ENCODE measurements around the gene PIPOX.
"Not testable (repeated sequence)": the region's sequence is repeated elsewhere in the genome, so short reads cannot be mapped to it uniquely, and the experiment has no call there.

The PIPOX gene

GRCh38 chr17:29077320-29077719 lies 34.4 kb downstream of the PIPOX start:
- no peak for DNase-seq

GRCh38 chr17:29078183-29079045 lies 35.5 kb downstream of the PIPOX start:
- DNase-seq: no peak

GRCh38 chr17:29079433-29079832 lies 36.5 kb downstream of the PIPOX start:
- DNase-seq: no peak

GRCh38 chr17:29079887-29080286 lies 36.9 kb downstream of the PIPOX start:
- no peak for DNase-seq

- no peak for DNase-seq
Observed at GRCh38 chr17:29080323-29080722, 37.4 kb downstream of the PIPOX start.

- no peak for DNase-seq
Observed at GRCh38 chr17:29080965-29081364, 38.0 kb downstream of the PIPOX start.

- DNase-seq: no peak
Observed at GRCh38 chr17:29084541-29085146, 41.7 kb downstream of the PIPOX start.

- DNase-seq: no peak
Observed at GRCh38 chr17:29085223-29085622, 42.3 kb downstream of the PIPOX start.

- no peak for DNase-seq
Observed at GRCh38 chr17:29086628-29087332, 43.8 kb downstream of the PIPOX start.

- not testable (repeated sequence) for DNase-seq
Observed at GRCh38 chr17:29088782-29089181, 45.8 kb downstream of the PIPOX start.

- DNase-seq: no peak
Observed at GRCh38 chr17:29089601-29090044, 46.7 kb downstream of the PIPOX start.

GRCh38 chr17:29090108-29090507 lies 47.2 kb downstream of the PIPOX start:
- DNase-seq: no peak

- DNase-seq: no peak
Observed at GRCh38 chr17:29090750-29091605, 48.0 kb downstream of the PIPOX start.

GRCh38 chr17:29091606-29092289 lies 48.8 kb downstream of the PIPOX start:
- DNase-seq: no peak

- DNase-seq: no peak
Observed at GRCh38 chr17:29093090-29093871, 50.3 kb downstream of the PIPOX start.

GRCh38 chr17:29094101-29094708 lies 51.3 kb downstream of the PIPOX start:
- DNase-seq: no peak

GRCh38 chr17:29095439-29095838 lies 52.5 kb downstream of the PIPOX start:
- DNase-seq: no peak

GRCh38 chr17:29096094-29096493 lies 53.2 kb downstream of the PIPOX start:
- no peak for DNase-seq

- no peak for DNase-seq
Observed at GRCh38 chr17:29099527-29099926, 56.6 kb downstream of the PIPOX start.

GRCh38 chr17:29100296-29100695 lies 57.4 kb downstream of the PIPOX start:
- no peak for DNase-seq

- DNase-seq: no peak
Observed at GRCh38 chr17:29102046-29102445, 59.1 kb downstream of the PIPOX start.

Data from effector CD4-positive, alpha-beta T cell (primary cell).